ENCODE measurements around the gene ZBTB5.
"Not testable (repeated sequence)": the region's sequence is repeated elsewhere in the genome, so short reads cannot be mapped to it uniquely, and the experiment has no call there.

ZBTB5 gene

GRCh38 chr9:37429441-37430285 is 35.6 kb downstream of the ZBTB5 start:
- Histone ChIP-seq H3K4me1 (ENCODE audit: insufficient read depth, low read length) (peaks cover 12% of the 10 kb centered on the region; the same call in 1 of the 2 replicates), H3K4me3 (ENCODE audit: low read length) (no peak overlapping the region), H3K9me3 (ENCODE audit: insufficient read depth, low read depth, low read length) (no peaks in the 10 kb centered on the region), H3K27ac (ENCODE audit: low read length) (no peak overlapping the region), H3K9ac (ENCODE audit: low read depth, low read length) (no peak overlapping the region), H3K36me3 (ENCODE audit: insufficient read depth, low read depth, low read length) (peaks cover 79% of the 10 kb centered on the region), H3K27me3 (ENCODE audit: insufficient read depth, low read length) (no peaks in the 10 kb centered on the region)

DNA sequence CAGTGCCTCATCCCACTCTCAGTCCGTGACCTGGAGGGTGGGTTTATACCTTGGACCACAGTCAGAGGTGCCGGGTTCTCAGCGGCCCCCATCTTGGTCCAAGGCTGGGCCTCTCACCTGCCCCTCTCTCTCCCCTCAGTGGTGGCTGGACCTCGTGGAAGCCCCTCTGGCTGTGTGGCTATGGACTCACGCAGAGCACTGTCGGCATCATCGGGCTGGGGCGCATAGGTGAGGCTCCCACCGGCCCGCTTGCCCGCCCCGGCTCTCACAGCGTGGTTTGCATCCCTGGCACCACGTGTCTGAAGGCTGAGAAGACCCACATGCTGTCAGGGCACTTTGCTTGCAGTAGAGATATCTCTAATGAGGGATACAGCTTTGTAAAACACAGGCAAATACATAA is 36.9 kb downstream of the ZBTB5 start:
- Histone ChIP-seq H3K9me3 (ENCODE audit: insufficient read depth, low read depth, low read length) (no peaks in the 10 kb centered on the region), H3K36me3 (ENCODE audit: insufficient read depth, low read depth, low read length) (peaks cover 74% of the 10 kb centered on the region), H3K9ac (ENCODE audit: low read depth, low read length) (no peak overlapping the region), H3K27me3 (ENCODE audit: insufficient read depth, low read length) (no peaks in the 10 kb centered on the region), H3K4me3 (ENCODE audit: low read length) (no peak overlapping the region), H3K4me1 (ENCODE audit: insufficient read depth, low read length) (peaks cover 8% of the 10 kb centered on the region), H3K27ac (ENCODE audit: low read length) (no peak overlapping the region)

GRCh38 chr9:37426846-37427245 is 38.4 kb downstream of the ZBTB5 start:
- Histone ChIP-seq H3K27me3 (ENCODE audit: insufficient read depth, low read length) (no peaks in the 10 kb centered on the region), H3K9me3 (ENCODE audit: insufficient read depth, low read depth, low read length) (no peaks in the 10 kb centered on the region), H3K4me3 (ENCODE audit: low read length) (no peak overlapping the region), H3K4me1 (ENCODE audit: insufficient read depth, low read length) (peaks cover 9% of the 10 kb centered on the region), H3K36me3 (ENCODE audit: insufficient read depth, low read depth, low read length) (peaks cover 62% of the 10 kb centered on the region), H3K9ac (ENCODE audit: low read depth, low read length) (no peak overlapping the region), H3K27ac (ENCODE audit: low read length) (no peak overlapping the region)

GRCh38 chr9:37426431-37426830 is 38.8 kb downstream of the ZBTB5 start:
- not testable (repeated sequence) for H3K27me3 ChIP-seq (ENCODE audit: insufficient read depth, low read length); H3K9me3 ChIP-seq (ENCODE audit: insufficient read depth, low read depth, low read length); H3K4me3 ChIP-seq (ENCODE audit: low read length); H3K9ac ChIP-seq (ENCODE audit: low read depth, low read length); H3K27ac ChIP-seq (ENCODE audit: low read length)
- Histone ChIP-seq H3K4me1 (ENCODE audit: insufficient read depth, low read length) (peaks cover 12% of the 10 kb centered on the region), H3K36me3 (ENCODE audit: insufficient read depth, low read depth, low read length) (peaks cover 58% of the 10 kb centered on the region)

- no peaks in the 10 kb centered on the region for H3K9me3 ChIP-seq (ENCODE audit: insufficient read depth, low read depth, low read length)
- H3K4me1 ChIP-seq (ENCODE audit: insufficient read depth, low read length), result peaks cover 12% of the 10 kb centered on the region
- no peaks in the 10 kb centered on the region for H3K27me3 ChIP-seq (ENCODE audit: insufficient read depth, low read length)
- peaks cover 47% of the 10 kb centered on the region for H3K36me3 ChIP-seq (ENCODE audit: insufficient read depth, low read depth, low read length)
- H3K4me3 ChIP-seq (ENCODE audit: low read length), result no peak overlapping the region
- no peak overlapping the region for H3K27ac ChIP-seq (ENCODE audit: low read length)
- H3K9ac ChIP-seq (ENCODE audit: low read depth, low read length), result no peak overlapping the region
Measured at GRCh38 chr9:37425298-37425752, 39.9 kb downstream of the ZBTB5 start.

- H3K27me3 ChIP-seq (ENCODE audit: insufficient read depth, low read length), result no peaks in the 10 kb centered on the region
- H3K4me3 ChIP-seq (ENCODE audit: low read length), result no peak overlapping the region
- no peaks in the 10 kb centered on the region for H3K9me3 ChIP-seq (ENCODE audit: insufficient read depth, low read depth, low read length)
- H3K27ac ChIP-seq (ENCODE audit: low read length), result no peak overlapping the region
- peaks cover 42% of the 10 kb centered on the region for H3K36me3 ChIP-seq (ENCODE audit: insufficient read depth, low read depth, low read length)
- H3K9ac ChIP-seq (ENCODE audit: low read depth, low read length), result no peak overlapping the region
- peaks cover 12% of the 10 kb centered on the region for H3K4me1 ChIP-seq (ENCODE audit: insufficient read depth, low read length)
Measured at GRCh38 chr9:37424686-37425297, 40.5 kb downstream of the ZBTB5 start.

DNA sequence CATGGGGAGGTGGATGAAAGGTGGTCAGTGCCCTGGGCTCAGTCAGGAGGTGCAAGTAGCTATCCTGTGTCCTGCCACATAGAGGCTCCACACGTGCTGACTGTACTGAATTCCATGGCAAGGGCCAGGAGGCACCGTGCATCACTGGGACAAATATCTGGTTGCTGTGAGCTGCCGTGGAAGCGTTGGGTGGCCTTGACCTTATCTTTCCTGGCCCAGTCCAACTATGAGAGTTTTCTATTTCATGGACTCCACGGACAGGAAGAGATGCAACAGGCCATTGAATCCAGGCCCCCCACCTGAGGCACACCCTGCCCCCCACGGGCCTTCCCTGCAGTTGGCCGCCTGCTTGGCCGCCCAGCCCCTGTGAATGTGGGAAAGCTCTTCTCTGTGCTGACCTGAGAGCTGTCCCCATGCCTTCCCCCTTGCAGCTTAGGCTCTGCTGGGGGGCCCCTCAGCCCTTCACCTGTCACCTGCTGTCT is 41.0 kb downstream of the ZBTB5 start:
- Histone ChIP-seq H3K9ac (ENCODE audit: low read depth, low read length) (peak overlapping the region; percentile 80; the same call in 1 of the 2 replicates), H3K4me1 (ENCODE audit: insufficient read depth, low read length) (peaks cover 12% of the 10 kb centered on the region), H3K4me3 (ENCODE audit: low read length) (peak overlapping the region; percentile 87), H3K36me3 (ENCODE audit: insufficient read depth, low read depth, low read length) (peaks cover 38% of the 10 kb centered on the region), H3K27ac (ENCODE audit: low read length) (no peak overlapping the region), H3K27me3 (ENCODE audit: insufficient read depth, low read length) (no peaks in the 10 kb centered on the region), H3K9me3 (ENCODE audit: insufficient read depth, low read depth, low read length) (no peaks in the 10 kb centered on the region)

DNA sequence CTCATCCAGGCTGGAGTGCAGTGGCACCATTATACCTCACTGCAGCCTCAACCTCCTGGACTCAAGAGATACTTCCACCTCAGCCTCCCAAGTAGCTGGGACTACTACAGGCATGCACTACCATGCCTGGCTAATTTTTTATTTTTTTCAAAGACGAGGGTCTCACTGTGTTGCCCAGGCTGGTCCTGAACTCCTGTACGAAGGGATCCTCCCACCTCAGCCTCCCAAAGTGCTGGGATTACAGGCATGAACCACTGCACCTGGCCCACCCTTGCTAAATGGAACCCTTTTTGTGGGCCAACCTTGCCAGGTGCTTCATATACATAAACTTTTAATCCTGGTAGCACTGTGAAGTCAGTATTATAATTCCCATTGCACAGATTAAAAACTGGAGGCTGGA is 41.7 kb downstream of the ZBTB5 start:
- Histone ChIP-seq H3K27ac (ENCODE audit: low read length) (no peak overlapping the region), H3K27me3 (ENCODE audit: insufficient read depth, low read length) (no peaks in the 10 kb centered on the region), H3K9ac (ENCODE audit: low read depth, low read length) (peak overlapping the region; percentile 80; the same call in 1 of the 2 replicates), H3K4me3 (ENCODE audit: low read length) (peak overlapping the region; percentile 87), H3K4me1 (ENCODE audit: insufficient read depth, low read length) (peaks cover 12% of the 10 kb centered on the region), H3K36me3 (ENCODE audit: insufficient read depth, low read depth, low read length) (peaks cover 30% of the 10 kb centered on the region), H3K9me3 (ENCODE audit: insufficient read depth, low read depth, low read length) (no peaks in the 10 kb centered on the region)

GRCh38 chr9:37422289-37423104 is 42.8 kb downstream of the ZBTB5 start, which contains the start of gene GRHPR:
GRHPR (plus strand) TSS chr9:37422696; CDS start chr9:37422751, 55 bp downstream.
- H3K4me1 ChIP-seq (ENCODE audit: insufficient read depth, low read length), result peaks cover 12% of the 10 kb centered on the region
- H3K9me3 ChIP-seq (ENCODE audit: insufficient read depth, low read depth, low read length), result no peaks in the 10 kb centered on the region
- no peaks in the 10 kb centered on the region for H3K27me3 ChIP-seq (ENCODE audit: insufficient read depth, low read length)
- H3K9ac ChIP-seq (ENCODE audit: low read depth, low read length), result peak within 1 kb of the TSS; percentile 80
- peak within 1 kb of the TSS; percentile 87 for H3K4me3 ChIP-seq (ENCODE audit: low read length)
- no peak within 1 kb of the TSS for H3K27ac ChIP-seq (ENCODE audit: low read length)
- peaks cover 20% of the 10 kb centered on the region for H3K36me3 ChIP-seq (ENCODE audit: insufficient read depth, low read depth, low read length)

DNA sequence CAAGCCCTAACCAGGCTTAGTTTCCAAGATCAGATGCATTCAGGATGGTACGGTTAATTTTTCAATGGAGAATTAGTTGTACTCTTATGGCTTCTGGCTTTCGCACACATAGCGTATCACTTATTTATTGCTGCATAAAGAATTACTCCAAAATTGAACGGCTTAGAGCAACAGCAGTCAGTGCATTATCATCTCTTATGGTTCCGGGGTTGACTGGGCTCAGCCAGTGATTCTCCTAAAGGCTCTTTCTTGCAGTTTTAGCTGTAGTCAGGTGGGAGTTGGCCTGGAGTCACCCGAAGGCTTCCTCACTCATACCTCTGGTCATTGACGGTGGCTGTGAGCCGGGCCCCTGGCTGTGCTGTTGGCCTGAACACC is 43.3 kb downstream of the ZBTB5 start:
- Histone ChIP-seq H3K4me1 (ENCODE audit: insufficient read depth, low read length) (peaks cover 12% of the 10 kb centered on the region), H3K9ac (ENCODE audit: low read depth, low read length) (peak overlapping the region; percentile 80; the same call in 1 of the 2 replicates), H3K4me3 (ENCODE audit: low read length) (peak overlapping the region; percentile 87), H3K36me3 (ENCODE audit: insufficient read depth, low read depth, low read length) (peaks cover 14% of the 10 kb centered on the region), H3K27ac (ENCODE audit: low read length) (no peak overlapping the region), H3K9me3 (ENCODE audit: insufficient read depth, low read depth, low read length) (no peaks in the 10 kb centered on the region), H3K27me3 (ENCODE audit: insufficient read depth, low read length) (no peaks in the 10 kb centered on the region)
